ENCODE data around the gene GALNTL6. TPM values are rescaled to one million over a fixed set of nuclear protein-coding genes. Genes with fewer than 3 reads are reported as not detected.

Gene GALNTL6
- total RNA-seq, 2 donors from 2014 or later = 0.19 to 0.20 TPM

GRCh38 chr4:172770787-172771186 lies 957.6 kb downstream of the GALNTL6 start:
- intact Hi-C loops (cut with DNase I) = no loop called here
- no peaks in the 10 kb centered on the region for H3K36me3 ChIP-seq
- no peak for DNase-seq

DNA sequence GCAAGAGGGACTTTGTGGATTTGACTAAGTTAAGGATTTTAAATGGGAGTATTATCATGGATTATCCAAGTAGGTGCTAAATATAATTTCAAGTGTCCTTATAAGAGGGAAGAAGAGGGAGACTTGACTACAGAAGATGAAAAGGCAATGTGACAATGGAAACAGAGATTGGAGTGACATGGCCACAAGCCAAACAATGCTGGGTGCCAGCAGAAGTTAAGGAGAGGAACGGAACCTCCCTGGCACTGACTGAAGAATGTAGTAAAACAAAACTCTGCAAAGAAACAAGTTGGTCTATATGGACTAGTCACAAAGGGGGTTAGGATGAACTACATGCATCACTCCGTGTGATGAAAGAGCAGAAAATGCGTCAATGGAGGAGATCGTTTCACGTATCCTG lies 959.6 kb downstream of the GALNTL6 start:
- H3K27ac ChIP-seq = no peak overlapping the region
- H3K9me3 ChIP-seq = no peaks in the 10 kb centered on the region
- no peak overlapping the region for H3K9ac ChIP-seq (ENCODE audit: low read depth in 2 of 2, low read length in 2 of 2)
- no peak overlapping the region for H3K4me3 ChIP-seq
- no peak for DNase-seq
- TF ChIP-seq CTCF (IDR thresholded peaks at IDR 0.05) = no peak
- intact Hi-C loops (cut with DNase I) = no loop called here
- no peaks in the 10 kb centered on the region for H3K36me3 ChIP-seq
- no peaks in the 10 kb centered on the region for H3K4me1 ChIP-seq
- H3K27me3 ChIP-seq = no peaks in the 10 kb centered on the region

More at GRCh38 chr4:172770787-172771186, 957.6 kb downstream of the GALNTL6 start:
- Histone ChIP-seq H3K27me3 (no peaks in the 10 kb centered on the region), H3K4me3 (no peak overlapping the region), H3K27ac (no peak overlapping the region), H3K9me3 (no peaks in the 10 kb centered on the region), H3K9ac (ENCODE audit: low read depth in 2 of 2, low read length in 2 of 2) (no peak overlapping the region), H3K4me1 (no peaks in the 10 kb centered on the region)
- no peak for TF ChIP-seq CTCF (IDR thresholded peaks at IDR 0.05)

GRCh38 chr4:172776203-172776861 lies 963.1 kb downstream of the GALNTL6 start:
- Histone ChIP-seq H3K36me3 (no peaks in the 10 kb centered on the region), H3K9ac (ENCODE audit: low read depth in 2 of 2, low read length in 2 of 2) (no peak overlapping the region), H3K4me3 (no peak overlapping the region), H3K27ac (no peak overlapping the region), H3K27me3 (no peaks in the 10 kb centered on the region), H3K9me3 (no peaks in the 10 kb centered on the region), H3K4me1 (no peaks in the 10 kb centered on the region)
- intact Hi-C loops (cut with DNase I) = no loop called here
- DNase-seq = no peak
- TF ChIP-seq CTCF (IDR thresholded peaks at IDR 0.05) = no peak

GRCh38 chr4:172777729-172778431 lies 964.7 kb downstream of the GALNTL6 start:
- no peaks in the 10 kb centered on the region for H3K9me3 ChIP-seq
- no peak overlapping the region for H3K27ac ChIP-seq
- no peaks in the 10 kb centered on the region for H3K27me3 ChIP-seq
- H3K4me3 ChIP-seq = no peak overlapping the region
- no peaks in the 10 kb centered on the region for H3K36me3 ChIP-seq
- H3K4me1 ChIP-seq = no peaks in the 10 kb centered on the region
- H3K9ac ChIP-seq (ENCODE audit: low read depth in 2 of 2, low read length in 2 of 2) = no peak overlapping the region
- DNase-seq = no peak
- intact Hi-C loops (cut with DNase I) = no loop called here
- TF ChIP-seq CTCF (IDR thresholded peaks at IDR 0.05) = no peak

DNA sequence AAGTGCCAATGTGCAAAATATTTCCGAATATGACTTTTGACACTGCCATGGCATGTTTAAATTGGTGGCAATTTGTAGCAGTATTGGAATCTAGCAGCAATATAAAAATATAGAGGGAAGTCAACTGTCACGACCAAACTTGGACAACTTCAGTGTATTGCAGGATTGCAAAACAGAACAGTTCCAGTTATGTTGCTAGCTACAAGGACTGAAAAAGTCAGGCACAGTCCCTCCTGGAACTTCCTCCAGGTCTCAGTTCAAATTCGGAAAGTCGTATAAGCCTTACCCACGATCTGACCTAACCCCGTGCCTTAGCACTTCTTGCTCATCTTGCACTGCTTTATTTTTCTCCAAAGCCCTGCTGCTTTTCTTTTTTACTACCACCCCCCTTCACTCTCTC lies 965.4 kb downstream of the GALNTL6 start:
- no peaks in the 10 kb centered on the region for H3K36me3 ChIP-seq
- no peak overlapping the region for H3K27ac ChIP-seq
- no peaks in the 10 kb centered on the region for H3K4me1 ChIP-seq
- H3K27me3 ChIP-seq = no peaks in the 10 kb centered on the region
- intact Hi-C loops (cut with DNase I) = no loop called here
- no peak overlapping the region for H3K4me3 ChIP-seq
- TF ChIP-seq CTCF (IDR thresholded peaks at IDR 0.05) = no peak
- no peak for DNase-seq
- no peaks in the 10 kb centered on the region for H3K9me3 ChIP-seq
- H3K9ac ChIP-seq (ENCODE audit: low read depth in 2 of 2, low read length in 2 of 2) = no peak overlapping the region
